ENCODE data around the gene TRPT1. TPM values are rescaled to one million over a fixed set of nuclear protein-coding genes. Genes with fewer than 3 reads are reported as not detected.

TRPT1 gene
- total RNA-seq, 1 donor from 2014 or later = 110 TPM

- peak; percentile 99 for DNase-seq (ENCODE audit: low read depth)
Observed at GRCh38 chr11:64245797-64246620, 20.0 kb upstream of the TRPT1 start.

- peak; percentile 97 for DNase-seq (ENCODE audit: low read depth)
Observed at GRCh38 chr11:64245401-64245796, 19.4 kb upstream of the TRPT1 start.

DNA sequence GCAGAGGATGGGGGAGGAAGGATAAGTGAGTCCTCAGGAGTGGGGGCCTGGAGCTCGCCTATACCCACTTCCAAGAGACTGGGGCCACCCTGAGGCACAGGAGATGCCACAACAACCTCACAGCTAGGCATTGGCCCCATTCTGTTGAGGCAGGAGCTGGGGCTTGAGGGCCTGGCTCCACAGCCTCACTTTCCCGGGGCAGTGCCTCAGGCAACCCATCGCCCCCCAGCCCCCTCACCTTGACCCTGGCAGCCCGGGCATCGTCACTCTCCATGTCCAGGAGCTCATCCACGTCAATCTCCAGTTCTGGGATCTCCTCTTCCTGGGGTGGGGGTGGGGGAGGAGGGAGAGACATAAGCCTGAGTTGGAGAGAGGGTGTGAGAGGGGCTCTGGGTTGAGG lies 19.0 kb upstream of the TRPT1 start:
- DNase-seq (ENCODE audit: low read depth) = peak; percentile 34

DNA sequence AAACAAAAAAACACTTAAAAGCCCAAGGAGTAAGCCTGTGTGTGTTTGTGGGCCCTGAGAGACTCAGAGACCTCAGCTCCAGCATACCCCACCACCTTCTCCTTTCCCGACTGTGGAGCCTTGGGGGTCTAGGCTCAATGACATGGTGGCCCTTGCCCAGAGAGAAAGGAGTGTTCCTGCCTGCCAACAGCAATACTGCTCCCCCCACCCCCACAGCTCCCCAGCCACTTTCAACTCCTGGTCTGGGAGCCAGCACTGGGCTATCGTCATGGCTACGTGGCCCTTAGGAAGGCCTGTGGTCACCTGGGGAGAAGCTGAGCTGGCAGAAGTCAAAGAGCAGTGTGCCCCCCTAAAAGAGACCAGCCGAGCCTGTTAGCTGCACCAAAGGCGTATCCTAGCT lies 18.1 kb upstream of the TRPT1 start:
- DNase-seq (ENCODE audit: low read depth) = peak; percentile 53

DNA sequence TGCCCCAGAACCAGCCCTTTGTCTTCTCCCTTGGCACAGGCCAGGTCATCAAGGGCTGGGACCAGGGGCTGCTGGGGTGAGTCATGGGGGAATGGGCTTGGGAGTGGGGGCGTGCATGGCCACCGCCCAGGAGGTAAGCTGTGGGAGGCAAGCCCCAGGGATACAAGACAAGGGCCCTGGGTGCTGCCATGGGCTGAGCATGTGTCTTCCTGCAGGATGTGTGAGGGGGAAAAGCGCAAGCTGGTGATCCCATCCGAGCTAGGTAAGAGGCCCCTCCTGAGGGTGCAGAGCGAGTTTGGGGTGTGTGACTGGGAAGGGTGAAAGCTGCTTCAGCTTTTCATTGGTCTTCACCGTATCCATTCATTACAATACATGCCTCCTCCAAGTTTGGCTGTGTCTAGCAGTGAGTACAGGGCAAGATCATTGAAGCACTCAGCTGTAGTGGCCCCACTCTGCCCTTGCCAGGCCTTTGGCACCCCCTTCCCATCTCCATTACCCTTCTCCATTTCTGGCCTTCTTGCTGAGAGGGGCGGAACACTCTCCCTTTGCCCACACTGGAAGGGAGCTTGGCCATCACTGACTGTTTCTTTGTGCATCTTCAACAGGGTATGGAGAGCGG lies 17.4 kb upstream of the TRPT1 start:
- no peak for DNase-seq (ENCODE audit: low read depth)

DNA sequence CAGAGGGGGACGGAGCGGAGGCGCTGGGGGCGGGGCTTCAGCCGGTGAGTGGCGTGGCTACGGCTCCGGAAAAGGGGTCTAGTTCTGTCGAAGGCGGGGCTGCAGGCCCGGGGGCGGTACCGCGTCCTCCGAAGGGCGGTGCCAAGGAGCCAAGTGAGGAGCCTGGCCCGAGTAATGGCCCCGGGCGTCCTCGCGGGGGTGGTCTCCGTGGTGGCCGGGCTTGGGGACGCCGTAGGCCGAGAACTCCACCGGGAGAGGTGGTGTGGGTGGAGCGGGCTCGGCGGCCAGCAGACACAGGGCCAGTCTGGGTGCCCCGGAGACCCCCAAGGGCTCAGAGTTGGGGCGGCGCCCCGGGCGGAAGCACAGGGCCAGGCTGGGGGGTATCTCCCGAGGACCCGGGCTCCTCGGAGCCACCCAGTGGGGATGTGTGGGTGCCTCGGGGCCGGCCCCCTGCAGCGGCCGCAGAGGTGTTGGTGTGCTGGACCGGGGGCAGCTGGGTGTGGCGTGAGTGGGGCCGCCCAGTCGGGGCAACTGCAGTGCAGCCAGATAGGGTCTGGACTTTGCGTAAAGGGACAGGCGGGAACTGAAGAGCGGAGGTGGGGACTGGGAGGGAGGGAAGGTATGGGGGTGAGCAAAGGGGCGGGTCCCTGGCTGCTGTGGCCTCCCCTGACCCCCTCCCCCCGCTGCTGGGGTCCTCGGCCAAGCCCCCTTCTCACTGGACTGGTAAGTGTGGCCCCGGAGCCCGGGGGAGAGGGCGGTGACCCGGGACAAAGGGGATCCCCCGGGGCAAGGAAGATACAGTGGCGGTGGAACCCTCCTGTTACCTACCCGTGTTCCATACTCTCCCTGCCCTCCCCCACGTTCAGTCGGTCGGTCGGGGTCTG lies 15.7 kb upstream of the TRPT1 start:
- peak; percentile 58 for DNase-seq (ENCODE audit: low read depth)

- peak; percentile 99 for DNase-seq (ENCODE audit: low read depth)
Observed at GRCh38 chr11:64241241-64241490, 15.2 kb upstream of the TRPT1 start.

DNA sequence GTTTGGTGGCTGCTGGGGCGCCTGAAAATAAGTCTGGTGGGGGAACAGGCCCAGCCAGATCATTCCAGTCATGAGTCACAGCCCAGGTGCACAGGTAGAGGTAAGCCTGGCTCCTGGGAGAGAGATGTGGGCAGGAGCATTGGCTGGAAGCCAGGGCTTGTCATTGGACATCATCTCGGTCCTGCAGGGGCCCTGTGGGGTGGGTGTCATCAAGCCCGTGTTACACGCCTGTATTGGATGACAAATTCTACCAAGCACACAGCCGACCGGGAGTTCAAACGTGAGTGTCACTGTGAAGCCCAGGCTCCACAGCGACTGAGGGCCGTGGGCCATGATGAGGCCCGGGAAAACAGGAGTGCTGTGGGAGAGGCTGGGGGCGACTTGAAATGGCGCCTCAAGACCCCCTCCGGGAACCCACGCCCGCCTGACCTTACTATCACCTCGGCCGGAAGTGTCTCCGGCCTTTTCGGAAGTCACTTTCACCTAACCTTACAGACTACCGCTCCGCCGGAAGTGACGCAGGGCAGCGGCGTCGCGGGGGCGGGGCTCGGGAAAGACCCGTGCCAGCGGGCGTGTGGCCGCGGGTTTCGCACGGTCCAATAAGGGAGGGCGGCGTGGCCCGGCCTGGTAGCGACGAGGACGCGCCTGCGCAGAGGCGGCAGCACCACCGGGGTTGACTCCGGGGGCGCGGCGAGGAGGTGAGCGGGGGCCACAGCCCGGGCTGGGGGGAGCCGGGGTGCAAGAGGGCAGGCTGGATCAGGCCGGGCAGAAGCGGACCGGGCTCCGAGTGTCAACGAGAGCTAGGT lies 14.7 kb upstream of the TRPT1 start, which contains the start of gene FKBP2:
FKBP2 (plus strand) TSS at position 661 of the 806 bp plus-strand sequence. CDS start 1,293 bp downstream, outside the sequence.
- DNase-seq (ENCODE audit: low read depth) = peak; percentile 97

- DNase-seq (ENCODE audit: low read depth) = no peak
Observed at GRCh38 chr11:64239662-64240434, 13.9 kb upstream of the TRPT1 start.

DNA sequence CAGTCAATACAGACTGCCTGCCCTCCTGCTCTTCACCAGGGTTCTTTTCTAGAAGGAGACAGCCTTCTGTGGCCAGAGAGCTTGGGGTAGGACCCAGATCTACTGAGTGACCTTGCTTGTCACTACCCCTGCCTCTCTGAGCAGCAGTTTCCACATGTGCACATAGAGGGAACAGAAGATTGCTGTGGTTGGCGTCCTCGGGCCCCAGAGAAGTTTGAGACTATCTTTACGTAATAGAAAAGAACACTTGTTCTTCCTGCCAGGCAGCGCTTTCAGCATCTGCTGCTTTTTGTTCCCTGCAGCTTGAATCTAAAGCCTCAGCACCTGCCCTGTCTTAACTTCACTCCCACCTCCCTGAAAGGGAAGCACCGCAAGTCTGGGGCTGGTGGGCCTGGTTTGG lies 13.0 kb upstream of the TRPT1 start:
- DNase-seq (ENCODE audit: low read depth) = no peak

DNA sequence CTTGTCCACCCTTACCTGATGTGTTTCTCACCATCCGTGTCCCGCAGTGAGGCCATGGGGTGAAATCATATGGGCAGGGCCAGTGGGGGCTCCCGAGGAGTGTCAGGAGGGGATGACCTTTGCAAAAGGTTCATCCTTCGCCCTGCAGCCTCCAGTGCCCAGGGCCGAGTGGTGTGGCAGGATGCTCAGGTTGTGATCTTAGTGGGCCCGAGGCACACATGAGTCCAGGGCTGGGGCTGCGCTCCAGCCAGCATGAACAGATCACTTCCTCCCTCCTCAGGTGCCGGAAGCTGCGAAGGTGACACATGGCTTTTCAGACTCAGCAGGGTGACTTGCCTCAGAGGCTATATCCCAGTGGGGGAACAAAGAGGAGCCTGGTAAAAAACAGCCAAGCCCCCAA lies 12.1 kb upstream of the TRPT1 start:
- DNase-seq (ENCODE audit: low read depth) = no peak

GRCh38 chr11:64237484-64237951 lies 11.5 kb upstream of the TRPT1 start:
- DNase-seq (ENCODE audit: low read depth) = no peak

DNA sequence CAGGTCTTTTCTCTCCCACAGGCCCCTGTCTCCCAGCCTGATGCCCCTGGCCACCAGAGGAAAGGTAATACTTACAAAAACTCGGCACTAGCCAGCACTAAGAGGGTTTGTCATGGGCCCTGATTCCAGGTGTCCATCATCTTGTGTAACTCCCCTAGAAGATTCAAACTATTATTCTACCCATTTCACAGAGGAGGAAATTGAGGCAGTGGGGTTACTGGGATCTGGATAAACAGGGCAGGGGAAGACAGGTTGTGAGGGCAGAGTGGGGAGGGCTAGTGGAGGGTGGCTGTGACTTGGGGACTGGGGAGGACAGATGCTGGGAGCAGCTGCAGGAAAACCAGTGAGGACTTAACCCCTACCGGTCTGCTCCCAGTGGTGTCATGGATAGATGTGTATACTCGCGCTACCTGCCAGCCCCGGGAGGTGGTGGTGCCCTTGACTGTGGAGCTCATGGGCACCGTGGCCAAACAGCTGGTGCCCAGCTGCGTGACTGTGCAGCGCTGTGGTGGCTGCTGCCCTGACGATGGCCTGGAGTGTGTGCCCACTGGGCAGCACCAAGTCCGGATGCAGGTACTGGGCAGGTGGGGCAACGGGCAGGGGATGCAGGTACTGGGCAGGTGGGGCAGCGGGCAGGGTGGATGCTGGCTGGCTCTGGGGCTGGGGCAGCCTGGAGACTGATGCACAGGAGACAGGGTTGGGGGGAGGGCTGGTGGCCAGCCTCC lies 9.6 kb upstream of the TRPT1 start:
- DNase-seq (ENCODE audit: low read depth) = no peak

GRCh38 chr11:64234647-64235379 lies 8.8 kb upstream of the TRPT1 start:
- peak; percentile 43 for DNase-seq (ENCODE audit: low read depth)

DNA sequence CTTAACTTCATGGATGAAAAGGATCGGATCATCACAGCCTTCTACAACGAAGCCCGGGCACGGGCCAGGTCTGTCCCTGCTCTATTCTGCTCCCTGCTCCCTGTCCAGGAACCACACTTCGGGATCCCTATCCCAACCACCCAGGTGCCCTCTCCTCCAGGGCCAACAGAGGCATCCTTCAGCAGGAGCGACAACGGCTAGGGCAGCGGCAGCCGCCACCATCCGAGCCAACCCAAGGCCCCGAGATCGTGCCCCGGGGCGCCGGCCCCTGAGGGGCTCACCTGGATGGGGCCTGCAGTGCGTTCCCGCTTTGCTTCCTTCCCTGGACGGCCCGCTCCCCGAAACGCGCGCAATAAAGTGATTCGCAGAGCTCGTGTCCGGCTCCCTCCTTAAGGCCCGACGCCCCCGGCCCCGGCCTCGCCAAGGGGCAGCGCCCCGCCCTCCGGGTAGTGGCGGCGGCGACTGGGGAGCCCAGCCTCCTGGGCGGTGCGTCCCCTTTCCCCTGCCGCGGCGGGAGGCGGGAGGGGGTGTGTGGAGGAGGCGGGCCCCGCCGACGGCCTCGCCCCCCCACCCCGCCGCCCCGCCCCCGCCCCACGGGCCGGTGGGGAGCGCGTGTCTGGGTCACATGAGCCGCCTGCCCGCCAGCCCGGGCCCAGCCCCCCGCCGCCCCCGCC lies 8.1 kb upstream of the TRPT1 start, which contains the start of gene VEGFB:
VEGFB (plus strand) TSS at position 672 of the 674 bp plus-strand sequence. CDS start 250 bp downstream, outside the sequence.
- peak; percentile 63 for DNase-seq (ENCODE audit: low read depth)

- DNase-seq (ENCODE audit: low read depth) = no peak
Observed at GRCh38 chr11:64232967-64233315, 7.0 kb upstream of the TRPT1 start.

DNA sequence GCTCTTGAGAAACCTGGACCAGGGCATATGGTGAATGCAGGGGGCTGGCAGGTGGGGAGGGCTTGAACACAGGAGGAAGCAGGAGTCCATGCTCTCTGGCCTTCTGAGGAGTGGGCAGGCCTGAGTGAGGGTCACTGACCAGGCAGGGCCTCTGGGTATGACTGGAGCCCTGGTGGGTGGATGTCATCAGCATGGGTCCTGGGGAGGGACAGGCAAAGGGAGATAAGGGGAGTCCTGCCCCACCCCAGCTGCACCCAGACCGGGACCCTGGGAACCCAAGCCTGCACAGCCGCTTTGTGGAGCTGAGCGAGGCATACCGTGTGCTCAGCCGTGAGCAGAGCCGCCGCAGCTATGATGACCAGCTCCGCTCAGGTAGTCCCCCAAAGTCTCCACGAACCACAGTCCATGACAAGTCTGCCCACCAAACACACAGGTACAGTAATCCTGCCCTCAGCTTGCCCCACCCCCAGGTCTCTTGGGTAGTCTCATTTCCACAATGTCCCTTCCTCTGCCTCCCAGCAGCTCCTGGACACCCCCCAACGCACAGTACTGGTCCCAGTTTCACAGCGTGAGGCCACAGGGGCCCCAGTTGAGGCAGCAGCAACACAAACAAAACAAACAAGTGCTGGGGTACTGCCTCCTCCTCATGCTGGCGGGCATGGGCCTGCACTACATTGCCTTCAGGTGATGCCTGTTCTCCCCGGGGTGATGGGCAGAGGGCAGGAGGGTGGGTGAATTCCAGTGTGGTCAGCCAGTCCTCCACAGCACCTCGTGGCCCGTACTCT lies 6.4 kb upstream of the TRPT1 start:
- no peak for DNase-seq (ENCODE audit: low read depth)
